Lower lobe of right lung (tissue), 2 donors: Measurements from ENCODE around the gene SORCS2. TPM values are rescaled to one million over a fixed set of nuclear protein-coding genes. Genes with fewer than 3 reads are reported as not detected.

Source experiments
- ATAC-seq, 2 donors: fragments of 200-7000 bp; cut with Tn5 transposase; one replicate each; pipeline ENCODE4 v1.9.1; 2020 to 2022; ENCODE audit warnings: mild to moderate bottlenecking in 2 of 2, moderate library complexity in 2 of 2
- DNase-seq: peaks from one replicate; pipeline ENCODE4 v3.0.0-alpha.2; 2020
- H3K27ac ChIP-seq: fragments of 200-600 bp; one replicate; pipeline ENCODE4 v1.8.0; 2022
- H3K27me3 ChIP-seq: fragments of 200-600 bp; one replicate; pipeline ENCODE4 v1.8.0; 2022; ENCODE audit warnings: low read depth
- H3K36me3 ChIP-seq: fragments of 200-600 bp; one replicate; pipeline ENCODE4 v1.8.0; 2022; ENCODE audit warnings: mild to moderate bottlenecking
- H3K4me1 ChIP-seq: fragments of 200-600 bp; one replicate; pipeline ENCODE4 v1.8.0; 2022
- H3K4me3 ChIP-seq: fragments of 200-600 bp; one replicate; pipeline ENCODE4 v1.8.0; 2022; ENCODE audit warnings: mild to moderate bottlenecking
- H3K9me3 ChIP-seq: fragments of 200-600 bp; one replicate; pipeline ENCODE4 v1.8.0; 2022
- CTCF ChIP-seq: fragments of 200-600 bp; IDR thresholded peaks from one replicate; pipeline ENCODE4 v1.8.0; 2022; ENCODE audit warnings: antibody characterized with exemption, mild to moderate bottlenecking
- intact Hi-C: fragments of 100-400 bp; cut with DNase I; formaldehyde crosslinking; loops from one replicate; pipeline ENCODE4 v1.11.0; 2022
- total RNA-seq: library from RNA; stranded (reverse); fragmentation: NEBNext Ultra II Directional; extraction: Animal tissue kit (Norgen Biotek cat#: 25700); gene quantifications from one replicate; pipeline ENCODE4 v1.2.1, GENCODE V29; 2021
- donor health status: DM: no; HTN: yes; CAD: no; lungs with severe emphysema.

SORCS2 gene
- total RNA-seq, 1 donor from 2014 or later, result 5.8 TPM

GRCh38 chr4:7172508-7172907 lies 19.8 kb upstream of the SORCS2 start:
- TF ChIP-seq CTCF, result no peak
- no peak for ATAC-seq
- no peak overlapping the region for H3K27ac ChIP-seq
- no peak for DNase-seq
- intact Hi-C loops, result no loop called here
- H3K9me3 ChIP-seq, result no peaks in the 10 kb centered on the region
- H3K4me3 ChIP-seq, result no peak overlapping the region
- H3K27me3 ChIP-seq, result no peaks in the 10 kb centered on the region
- no peaks in the 10 kb centered on the region for H3K36me3 ChIP-seq
- no peaks in the 10 kb centered on the region for H3K4me1 ChIP-seq

- no peak for TF ChIP-seq CTCF
- ATAC-seq, result no peak
- Histone ChIP-seq H3K27me3 (no peaks in the 10 kb centered on the region), H3K4me3 (no peak overlapping the region), H3K36me3 (no peaks in the 10 kb centered on the region), H3K27ac (no peak overlapping the region), H3K4me1 (no peaks in the 10 kb centered on the region), H3K9me3 (no peaks in the 10 kb centered on the region)
- no peak for DNase-seq
- intact Hi-C loops, result no loop called here
Observed at GRCh38 chr4:7172946-7173345, 19.4 kb upstream of the SORCS2 start.

- TF ChIP-seq CTCF, result no peak
- intact Hi-C loops, result no loop called here
Observed at GRCh38 chr4:7173841-7174449, 18.4 kb upstream of the SORCS2 start.

GRCh38 chr4:7179158-7179557 lies 13.2 kb upstream of the SORCS2 start:
- Histone ChIP-seq H3K27ac (no peak overlapping the region), H3K9me3 (peaks cover 7% of the 10 kb centered on the region), H3K36me3 (no peaks in the 10 kb centered on the region), H3K4me3 (no peak overlapping the region), H3K4me1 (no peaks in the 10 kb centered on the region), H3K27me3 (no peaks in the 10 kb centered on the region)
- ATAC-seq (no peak), DNase-seq (no peak)
- no peak for TF ChIP-seq CTCF
- intact Hi-C loops, result no loop called here

More at GRCh38 chr4:7173841-7174449, 18.4 kb upstream of the SORCS2 start:
- no peak overlapping the region for H3K27ac ChIP-seq
- no peaks in the 10 kb centered on the region for H3K27me3 ChIP-seq
- no peaks in the 10 kb centered on the region for H3K36me3 ChIP-seq
- H3K9me3 ChIP-seq, result peaks cover under 1% of the 10 kb centered on the region
- no peaks in the 10 kb centered on the region for H3K4me1 ChIP-seq
- no peak overlapping the region for H3K4me3 ChIP-seq
- no peak for ATAC-seq
- DNase-seq, result no peak

- ATAC-seq (no peak), DNase-seq (peak; percentile 6)
- peaks cover 7% of the 10 kb centered on the region for H3K9me3 ChIP-seq
- H3K4me3 ChIP-seq, result no peak overlapping the region
- no peak overlapping the region for H3K27ac ChIP-seq
- intact Hi-C loops, result no loop called here
- H3K4me1 ChIP-seq, result no peaks in the 10 kb centered on the region
- no peak for TF ChIP-seq CTCF
- H3K36me3 ChIP-seq, result no peaks in the 10 kb centered on the region
- peaks cover 3% of the 10 kb centered on the region for H3K27me3 ChIP-seq
Observed at GRCh38 chr4:7180938-7181337, 11.4 kb upstream of the SORCS2 start.
